NCI-H1930 (cell line): Measurements from ENCODE around the gene IST1.
"Not testable (repeated sequence)": the region's sequence is repeated elsewhere in the genome, so short reads cannot be mapped to it uniquely, and the experiment has no call there.

Source experiments
- DNase-seq, 2 experiments: peaks; one replicate each; lab custom pipeline; 2025; lab: John Stamatoyannopoulos, UW

IST1 gene

DNA sequence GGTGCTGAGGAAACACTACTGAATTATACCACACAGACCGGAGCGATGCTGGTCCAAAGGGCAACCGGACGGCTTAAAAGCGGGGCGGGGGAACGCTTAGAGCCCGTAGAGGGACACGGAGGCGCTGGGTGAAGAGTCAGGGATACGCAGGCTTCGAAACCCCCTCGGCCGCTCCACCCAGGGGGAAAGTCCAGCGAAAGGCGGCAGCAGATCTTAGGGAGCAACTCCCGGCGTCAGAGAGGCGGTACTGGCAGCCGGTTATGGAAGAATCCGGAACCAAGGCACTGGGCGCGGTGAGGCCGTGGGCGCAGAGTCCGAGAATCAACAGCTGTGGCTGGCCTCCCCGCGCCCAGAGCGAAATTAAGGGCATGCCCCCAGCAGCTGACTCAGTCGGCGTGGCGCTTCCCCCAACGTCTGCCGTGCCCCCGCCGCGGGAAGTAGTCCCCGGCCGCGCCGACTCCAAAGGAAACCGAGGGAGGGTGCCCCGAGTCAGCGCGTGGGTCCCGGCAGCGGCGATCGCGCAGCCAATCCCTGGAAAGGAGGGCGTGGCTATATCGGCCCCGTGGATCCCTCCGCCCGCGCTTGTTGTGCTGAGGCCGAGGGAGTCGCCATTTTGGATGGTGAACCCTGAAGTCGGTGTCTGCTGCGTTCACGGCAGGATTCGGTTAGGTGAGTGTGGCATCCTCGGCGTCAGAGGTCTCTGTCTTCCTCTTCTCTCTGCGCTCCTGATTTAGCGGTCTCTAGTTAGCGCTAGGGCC is at the start of gene IST1:
IST1 (plus strand) TSS at position 611 of the 758 bp plus-strand sequence. CDS start 20,110 bp downstream, outside the sequence.
- peak; percentile 91 to 93 for DNase-seq

DNA sequence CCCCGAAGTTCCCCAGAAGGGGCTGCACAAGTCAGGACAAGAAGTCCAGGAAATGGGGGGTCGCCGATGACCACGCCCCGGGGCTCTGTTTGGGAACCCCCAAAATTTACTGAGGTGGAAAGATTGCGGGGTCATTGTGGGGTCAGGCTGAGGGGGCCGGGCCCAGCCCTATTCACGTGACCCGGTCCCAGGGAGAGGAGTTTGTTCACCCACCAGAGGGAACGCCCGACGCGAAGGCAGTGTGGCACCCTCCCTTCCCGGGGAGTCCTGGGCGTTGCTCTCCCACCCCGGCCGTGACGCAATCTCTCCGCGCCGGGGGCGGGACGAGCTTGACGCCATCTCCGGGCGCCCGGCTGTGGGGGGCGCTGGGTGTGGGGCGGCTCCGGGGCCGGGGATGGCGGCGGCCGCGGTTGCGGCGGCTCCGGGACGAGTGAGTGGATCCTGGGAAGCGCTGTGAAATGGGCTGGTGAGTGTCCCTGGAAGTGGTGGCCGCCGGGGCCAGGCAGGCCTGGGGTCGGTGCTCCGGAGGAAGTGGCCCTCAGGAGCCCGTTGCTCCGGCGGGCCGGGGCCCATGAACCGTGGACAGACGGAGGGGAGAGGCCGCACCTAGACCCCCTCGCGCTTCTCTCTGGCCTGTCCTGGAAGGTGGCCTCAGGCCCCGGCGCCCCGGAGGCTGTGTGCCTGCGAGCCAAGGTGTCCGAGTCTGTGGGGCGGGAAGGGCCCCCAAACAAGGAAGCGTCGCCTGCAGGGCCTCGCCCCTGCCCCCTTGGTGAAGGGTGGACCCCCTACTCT is 49.5 kb upstream of the IST1 start, which contains the start of gene ATXN1L:
ATXN1L (plus strand) TSS at position 338 of the 792 bp plus-strand sequence. CDS start 3,765 bp downstream, outside the sequence.
- peak; percentile 46 to 82 for DNase-seq

DNA sequence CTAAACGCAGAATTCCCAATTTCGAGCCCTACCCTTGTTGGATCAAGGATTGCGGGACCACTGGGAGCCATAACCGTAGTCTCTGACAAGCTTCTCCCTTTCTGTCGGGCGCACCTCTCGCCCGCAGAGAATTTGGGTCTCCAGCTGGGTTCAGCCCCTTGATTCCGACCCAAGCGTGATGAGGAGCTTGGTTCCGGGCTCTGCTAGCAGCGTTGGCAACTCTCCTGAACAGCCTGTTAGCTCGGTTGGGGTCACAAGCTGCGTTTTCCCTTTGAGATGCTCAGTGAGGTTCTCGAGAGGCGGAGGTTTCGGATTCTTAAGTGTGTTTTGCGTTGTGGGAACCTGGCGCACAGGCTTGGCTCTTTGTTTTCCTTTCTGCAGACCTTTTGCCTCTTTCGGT is 48.9 kb upstream of the IST1 start:
- no peak for DNase-seq

DNA sequence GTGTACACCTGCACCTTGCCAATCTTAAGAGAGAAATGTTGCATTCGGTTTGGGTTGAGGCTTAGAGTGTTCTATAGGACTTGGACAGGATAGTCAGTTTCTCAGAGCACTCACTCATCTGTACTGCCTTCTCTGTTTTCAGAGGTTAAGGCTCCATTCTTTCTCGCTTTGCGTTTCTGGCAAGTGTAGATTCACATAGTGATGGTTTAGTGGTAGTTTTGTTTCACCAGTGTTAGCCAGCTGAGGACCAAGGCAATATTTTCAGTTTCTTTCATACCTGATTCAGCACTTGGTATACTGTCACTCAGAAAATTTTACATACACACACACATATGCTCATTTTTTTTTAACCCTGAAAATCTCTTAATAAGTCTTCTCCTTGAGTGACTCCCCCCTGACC is 48.2 kb upstream of the IST1 start:
- DNase-seq, result no peak

DNA sequence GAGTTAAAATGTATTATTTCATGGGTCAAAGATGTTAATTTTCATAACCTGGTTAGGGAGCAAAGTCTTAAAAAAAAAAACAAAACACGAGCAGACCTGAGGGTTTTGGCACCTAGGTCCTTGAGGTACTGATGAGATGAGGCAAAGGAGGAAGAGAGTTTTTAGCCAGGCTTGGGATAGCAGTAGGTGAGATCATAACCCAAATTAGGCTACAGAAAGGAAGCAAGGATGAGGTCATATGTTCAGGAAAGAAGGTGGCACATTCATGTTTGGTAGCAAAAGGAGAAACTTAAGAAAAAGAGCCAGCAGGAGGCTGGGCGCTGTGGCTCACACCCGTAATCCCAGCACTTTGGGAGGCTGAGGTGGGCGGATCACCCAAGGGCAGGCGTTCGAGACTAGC is 46.7 kb upstream of the IST1 start:
- DNase-seq, result no peak

DNA sequence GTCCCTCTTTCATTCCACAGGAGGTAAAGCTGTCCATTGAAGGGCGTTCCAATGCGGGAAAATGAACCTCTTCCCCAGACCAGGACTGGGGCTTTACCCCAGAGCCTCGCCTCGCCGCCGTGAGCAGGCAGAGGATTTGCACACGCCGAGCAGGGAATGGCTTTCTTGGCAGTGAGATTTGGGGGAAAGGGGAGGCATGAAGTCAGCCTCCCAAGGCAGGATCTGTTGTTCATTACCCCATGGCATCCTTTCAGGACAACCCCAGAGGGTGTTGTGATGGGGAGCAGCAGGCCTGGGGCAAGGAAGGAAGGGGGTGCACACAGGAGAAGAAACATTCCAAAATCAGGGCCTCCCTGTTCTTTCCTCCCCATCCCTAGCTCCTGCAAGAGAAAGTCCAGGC is 43.6 kb upstream of the IST1 start:
- no peak for DNase-seq

DNA sequence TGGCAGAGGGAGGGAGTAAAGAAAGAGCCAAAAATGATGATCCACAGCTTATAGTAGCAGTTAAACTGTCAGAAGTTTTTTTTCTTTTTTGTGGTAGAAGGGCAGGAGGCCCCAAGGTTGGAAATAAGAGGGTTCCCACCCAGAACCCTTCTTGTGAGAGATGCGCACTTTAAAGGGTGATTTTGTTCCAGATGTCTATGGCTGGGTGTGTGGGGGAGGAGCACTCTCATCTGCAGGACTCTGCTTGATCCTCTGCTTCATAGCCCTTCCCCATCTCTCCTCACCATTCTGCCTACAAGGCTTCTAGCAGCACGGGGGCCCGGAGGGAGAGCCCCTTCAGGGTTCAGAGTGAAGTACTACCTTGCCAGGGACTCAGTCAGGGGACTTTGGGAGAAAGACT is 43.2 kb upstream of the IST1 start:
- no peak for DNase-seq

DNA sequence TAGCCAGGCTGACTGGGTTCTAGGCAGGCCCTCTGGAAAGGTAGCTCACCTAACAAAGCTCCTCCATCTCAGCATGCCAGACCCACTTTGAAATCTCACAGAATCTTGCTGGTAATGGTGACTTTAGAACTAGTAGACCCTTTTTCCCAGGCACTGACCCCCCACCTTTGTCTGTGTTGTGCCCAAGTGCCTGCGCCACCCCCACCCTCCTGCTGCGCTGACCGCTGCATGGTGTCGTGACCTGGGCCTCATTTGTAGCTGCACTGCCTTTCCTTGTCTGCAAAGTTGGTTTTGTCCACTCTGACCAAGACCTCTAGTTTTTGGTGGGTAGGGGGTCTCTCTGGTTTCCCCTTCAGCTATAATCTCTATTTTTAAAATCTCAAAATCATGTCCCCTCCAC is 42.8 kb upstream of the IST1 start:
- DNase-seq, result no peak

DNA sequence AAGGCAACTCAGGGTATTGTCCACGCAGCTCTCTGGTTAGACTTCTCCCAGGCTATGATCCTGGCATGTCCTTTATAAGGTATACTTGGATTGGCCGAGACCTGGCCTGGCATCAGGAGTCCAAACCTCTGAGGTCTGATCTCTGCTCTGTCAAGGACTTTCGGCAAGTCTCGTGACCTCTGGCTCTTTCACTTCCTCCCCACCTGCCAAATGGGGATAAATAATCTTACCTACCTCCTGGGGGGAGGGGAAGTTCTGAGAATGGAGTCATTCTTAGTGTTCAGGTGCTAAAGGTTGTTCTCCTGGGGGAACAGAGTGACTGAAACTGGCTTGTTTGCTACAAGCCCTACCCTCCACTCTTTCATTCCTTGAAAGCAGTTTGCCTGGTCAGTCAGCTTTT is 41.9 kb upstream of the IST1 start:
- DNase-seq, result no peak

DNA sequence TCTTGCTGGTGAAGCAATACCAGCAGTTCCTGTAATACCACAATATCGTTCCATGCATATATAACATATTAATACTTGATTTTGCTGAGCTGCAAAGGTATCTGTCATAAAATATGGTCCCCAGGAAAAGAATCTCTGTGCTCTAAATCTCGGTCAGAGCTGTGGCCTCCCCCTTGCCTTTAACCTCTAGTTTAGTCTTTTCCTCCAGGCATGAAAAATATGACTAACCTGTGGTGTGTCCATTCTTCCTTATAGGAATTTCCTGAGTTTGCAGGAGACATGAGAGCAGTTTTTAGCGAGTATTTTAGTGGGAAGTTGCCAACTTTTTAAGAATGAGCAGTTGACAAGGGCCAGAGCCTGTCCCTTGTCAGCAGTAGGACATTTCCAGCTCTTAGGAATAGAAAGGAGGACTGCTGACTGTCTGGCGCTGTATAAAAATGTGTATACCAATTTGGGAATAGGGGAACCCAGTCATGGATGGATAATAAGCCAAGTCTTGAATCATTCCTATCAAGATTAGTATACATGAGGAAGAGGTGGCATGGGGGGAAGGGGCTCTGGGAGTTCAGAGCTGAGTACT is 40.9 kb upstream of the IST1 start:
- no peak for DNase-seq

DNA sequence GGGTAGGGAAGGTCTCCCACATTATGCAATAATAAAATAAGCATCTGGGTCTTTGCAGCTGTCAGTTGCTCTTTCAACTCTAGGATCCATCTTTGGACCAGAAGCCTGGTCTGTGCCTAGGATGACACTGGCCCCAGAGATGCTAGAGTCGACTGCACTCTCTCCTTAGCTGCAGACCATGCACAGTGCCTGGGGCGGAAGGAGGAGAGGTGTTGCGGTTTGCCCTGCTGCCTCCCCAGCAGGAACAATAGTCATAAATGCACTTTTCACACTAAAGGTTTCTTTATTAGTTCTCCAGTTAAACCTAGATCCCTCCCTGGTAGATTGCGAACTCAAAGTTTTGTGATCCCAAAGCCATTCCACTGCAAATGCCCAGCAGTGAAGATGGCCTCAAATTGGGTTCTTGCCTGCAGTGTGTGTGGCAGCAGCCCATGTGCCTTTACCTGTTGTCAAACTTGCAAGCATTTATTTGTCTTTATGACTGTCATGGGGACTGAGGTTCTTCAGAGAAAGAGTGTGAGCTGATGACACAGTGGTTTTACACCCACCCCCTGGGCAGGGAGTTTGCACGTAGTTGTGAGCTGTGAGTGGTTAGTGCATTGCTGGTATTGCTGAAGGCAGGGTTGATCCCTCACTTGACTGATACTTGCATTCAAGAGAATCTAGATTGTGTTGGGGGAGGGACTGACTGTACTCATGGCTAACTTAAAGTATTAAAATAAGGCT is 39.2 kb upstream of the IST1 start:
- DNase-seq, result no peak

DNA sequence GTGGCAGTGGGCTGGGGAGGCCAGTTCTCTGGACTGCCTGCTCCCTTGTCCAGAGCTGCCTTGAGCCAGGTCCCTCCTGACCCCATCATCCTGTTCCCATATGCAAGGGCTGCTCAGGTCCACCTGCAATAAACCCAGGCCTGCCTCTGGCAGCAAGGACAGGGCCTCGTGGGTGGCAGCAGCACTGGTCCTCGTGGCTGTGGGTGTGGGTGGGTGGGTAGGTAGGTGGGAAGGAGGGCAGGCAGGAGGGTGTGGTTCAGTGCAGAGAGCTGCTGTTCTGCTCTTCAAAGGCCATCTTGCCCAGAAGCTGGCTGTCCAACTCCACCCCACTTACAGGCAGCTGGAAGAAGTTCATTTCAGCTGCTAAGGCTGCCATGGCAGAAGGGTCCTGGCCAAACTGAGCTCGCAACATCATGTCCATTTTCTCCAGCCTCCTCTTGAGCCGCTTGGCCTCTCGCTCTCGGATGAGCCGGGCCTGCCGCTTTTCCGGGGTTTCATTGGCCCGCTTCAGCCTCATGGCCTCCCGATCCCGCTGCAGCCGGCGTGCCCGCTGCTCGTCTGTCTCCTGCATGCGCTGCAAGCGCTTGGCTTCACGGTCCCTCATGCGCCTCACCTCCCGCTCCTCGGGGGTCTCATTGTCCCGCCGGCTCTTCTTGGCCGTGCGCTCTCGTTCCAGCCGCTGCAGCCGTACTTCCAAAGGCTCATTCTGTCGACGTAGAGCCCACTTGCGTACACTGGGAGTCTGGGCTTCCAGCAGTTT is 35.4 kb upstream of the IST1 start:
- no peak for DNase-seq

DNA sequence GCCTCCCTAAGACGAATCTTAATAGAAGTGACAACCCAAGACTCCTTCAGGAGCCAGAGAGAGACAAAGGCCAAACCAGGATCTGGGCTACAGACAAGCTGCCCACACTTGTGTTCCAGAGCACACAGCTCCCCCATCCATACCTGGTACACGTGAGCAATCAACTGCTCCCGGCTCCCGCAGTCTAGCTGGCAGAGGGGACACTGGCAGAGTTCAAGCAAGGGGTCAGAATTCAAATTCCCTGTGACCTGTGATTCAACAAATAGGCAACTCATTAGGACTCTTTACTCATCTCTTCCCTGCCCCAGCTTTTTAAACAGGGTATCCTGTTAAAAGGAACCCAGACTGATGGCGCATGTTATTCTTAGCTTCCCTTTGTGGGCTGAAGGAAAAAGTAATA is 31.3 kb upstream of the IST1 start:
- no peak for DNase-seq

DNA sequence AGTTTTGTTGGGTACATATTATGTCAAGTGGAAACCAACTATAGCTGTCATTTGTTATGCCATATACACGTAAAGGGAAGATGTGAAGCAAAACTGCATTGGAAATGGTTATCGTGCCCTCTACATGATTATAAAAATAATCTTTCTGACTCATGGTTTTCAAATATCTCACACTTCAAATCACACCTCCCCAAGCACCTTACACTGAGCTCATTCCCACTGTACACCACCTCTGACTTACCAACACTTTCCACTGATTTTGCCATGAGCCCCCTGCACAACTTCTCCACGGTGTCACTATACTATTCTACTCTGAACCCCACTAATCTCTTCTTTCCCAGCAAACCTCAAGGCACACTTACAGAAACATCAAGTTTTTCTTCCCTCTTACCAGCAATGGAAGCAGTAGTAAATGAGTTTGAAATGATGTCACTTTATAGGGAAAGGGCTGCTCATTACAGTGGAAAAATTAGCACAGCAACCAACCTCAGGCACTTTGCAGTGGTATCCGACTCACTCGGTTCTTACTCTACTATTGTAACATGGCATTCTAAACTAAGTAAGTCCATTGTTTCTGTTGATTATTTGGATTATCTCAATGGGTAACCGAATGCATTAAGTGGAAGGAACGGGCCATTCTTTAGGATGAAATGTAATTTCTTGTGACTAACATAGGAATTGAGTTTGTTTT is 30.0 kb upstream of the IST1 start:
- no peak for DNase-seq

DNA sequence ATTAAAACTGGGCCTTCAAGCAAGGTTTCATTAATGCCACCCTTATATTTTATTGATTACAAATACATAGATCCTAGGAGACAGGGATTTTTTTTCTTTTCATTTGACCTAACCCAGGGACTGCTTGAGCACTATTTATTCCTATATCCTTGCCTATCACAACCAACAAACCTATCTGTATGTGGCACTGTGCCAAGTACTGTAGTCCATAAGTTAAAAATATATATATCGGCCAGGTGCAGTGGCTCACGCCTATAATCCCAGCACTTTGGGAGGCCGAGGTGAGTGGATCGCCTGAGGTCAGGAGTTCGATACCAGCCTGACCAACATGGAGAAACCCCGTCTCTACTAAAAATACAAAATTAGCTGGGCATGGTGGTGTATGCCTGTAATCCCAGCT is 28.2 kb upstream of the IST1 start:
- DNase-seq, result not testable (repeated sequence)

DNA sequence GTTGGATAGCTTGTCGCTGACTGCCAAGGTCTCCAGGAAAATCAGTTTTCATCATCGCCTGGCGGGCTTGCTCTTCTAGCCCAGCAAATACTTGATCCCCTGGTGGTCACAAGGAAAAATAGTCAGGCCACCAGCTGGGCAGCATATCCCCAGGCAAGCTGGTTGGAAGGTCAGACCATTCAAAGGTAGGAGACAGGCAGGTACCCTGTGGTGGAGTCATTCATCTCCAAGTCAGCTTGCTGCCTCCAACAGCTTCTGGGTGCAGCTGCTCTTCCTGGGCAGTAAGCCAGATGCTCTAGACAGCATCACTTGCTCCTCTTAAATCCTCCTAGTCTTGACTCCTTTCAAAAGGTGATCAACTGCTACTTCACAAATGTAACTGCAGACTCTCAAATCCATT is 27.4 kb upstream of the IST1 start:
- DNase-seq, result no peak

DNA sequence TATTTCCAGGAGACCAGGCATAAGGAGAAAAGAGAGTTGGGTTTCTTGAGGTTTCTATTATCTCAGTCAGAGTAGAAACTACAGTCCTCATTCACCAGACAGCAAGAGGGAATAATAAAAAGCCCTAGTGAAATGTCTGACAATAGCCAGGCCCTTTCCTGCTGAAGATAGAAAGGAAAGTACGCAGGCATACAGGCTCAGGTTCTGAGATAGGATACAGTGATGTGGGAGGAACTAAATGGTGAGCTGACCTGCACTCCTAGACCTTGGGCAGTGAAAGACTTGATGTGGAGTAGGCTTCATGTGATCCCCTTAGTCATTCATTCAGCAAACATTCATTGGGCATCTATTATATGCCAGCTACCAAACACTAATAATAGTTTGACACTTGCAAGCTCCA is 26.2 kb upstream of the IST1 start:
- no peak for DNase-seq

DNA sequence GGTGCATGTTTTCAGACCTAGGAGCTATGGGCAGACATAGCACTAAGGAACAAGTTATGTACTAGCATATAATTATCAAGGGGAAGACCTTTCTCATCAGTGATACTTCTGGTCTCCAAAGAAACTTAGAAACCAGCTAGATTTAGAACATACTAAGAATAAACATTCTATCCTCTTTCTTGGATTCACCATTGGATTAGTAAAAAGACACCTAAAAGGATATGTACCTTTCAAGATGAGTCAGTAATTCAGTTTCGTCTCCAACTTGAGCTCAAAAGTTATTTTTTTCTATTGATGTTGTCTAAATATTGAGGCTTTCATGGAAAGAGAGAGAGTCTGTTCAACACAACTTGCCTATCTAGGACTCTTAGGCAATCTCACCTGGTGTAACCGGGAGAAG is 24.5 kb upstream of the IST1 start:
- no peak for DNase-seq

DNA sequence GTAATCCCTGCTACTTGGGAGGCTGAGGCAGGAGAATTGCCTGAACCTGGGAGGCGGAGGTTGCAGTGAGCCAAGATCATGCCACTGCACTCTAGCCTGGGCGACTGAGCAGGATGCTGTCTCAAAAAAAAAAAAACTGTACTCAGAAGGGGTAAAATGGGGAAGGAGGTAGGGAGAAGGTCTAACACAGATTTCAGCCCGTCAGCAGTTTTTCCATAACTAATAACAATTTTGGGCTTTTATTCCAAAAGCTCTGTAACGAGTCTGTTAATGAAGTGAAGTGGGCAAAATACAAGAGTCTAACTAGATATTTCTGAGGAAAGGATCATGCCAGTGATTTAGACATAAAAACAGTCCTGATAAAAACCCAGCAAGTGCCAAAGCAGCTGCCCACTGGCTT is 22.1 kb upstream of the IST1 start:
- DNase-seq, result no peak

DNA sequence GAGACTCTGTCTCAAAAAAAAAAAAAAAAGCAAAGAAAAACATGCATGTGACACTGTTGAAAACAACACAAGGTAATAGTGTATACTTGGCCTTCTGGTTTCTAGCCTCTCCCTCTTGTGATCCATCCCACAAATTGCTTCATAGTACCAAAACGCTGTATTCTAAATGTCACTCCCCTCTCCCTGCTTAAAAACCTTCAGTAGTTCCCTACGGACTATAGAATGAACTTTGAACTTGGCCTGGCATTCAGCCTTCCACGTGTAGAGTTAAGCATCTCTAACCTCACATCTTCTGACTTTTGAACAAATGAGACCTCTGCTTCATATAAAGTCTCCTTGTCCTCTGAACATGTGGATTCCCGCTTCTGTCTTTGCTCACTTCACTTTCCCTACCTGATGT is 16.4 kb upstream of the IST1 start:
- DNase-seq, result no peak

DNA sequence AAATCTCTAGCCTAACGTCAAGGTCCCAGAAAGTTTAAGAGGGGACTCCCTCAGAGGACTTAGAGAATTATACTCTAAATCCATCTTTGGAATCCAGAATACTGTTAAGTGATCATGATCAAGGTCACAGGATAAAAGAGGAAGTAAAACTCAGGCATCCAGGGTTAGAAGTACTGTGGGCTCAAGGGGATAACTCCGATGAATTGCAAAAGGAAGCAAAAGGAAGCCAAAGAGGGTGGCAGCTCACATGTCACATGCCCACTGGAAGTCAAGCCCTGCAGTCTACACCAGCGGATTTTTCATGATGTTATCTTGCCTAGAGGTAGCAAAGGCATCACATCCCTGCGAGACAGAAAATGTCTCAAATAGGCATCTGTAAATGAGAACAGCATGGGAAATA is 15.2 kb upstream of the IST1 start:
- no peak for DNase-seq
